Endothelial cell of umbilical vein (primary cell): ENCODE data around the gene SLC44A1. TPM values are rescaled to one million over a fixed set of nuclear protein-coding genes. Genes with fewer than 3 reads are reported as not detected.

Experiments
- BruUV-seq: library from RNA; stranded (reverse); fragments of 400-500 nt; replicated peaks from 2 replicates; lab custom pipeline; 2021; lab: Mats Ljungman, UMichigan
- CTCF ChIA-PET: fragments of 300-600, 350-600 bp; sonication (Branson Sonifier 250); formaldehyde crosslinking; loops from one replicate; lab custom pipeline; 2021; ENCODE audit warnings: antibody characterized with exemption, inconsistent platforms; lab: Charles Lee
- POLR2A ChIA-PET: fragments of 300-600, 350-600 bp; sonication (Branson Sonifier 250); formaldehyde crosslinking; loops from one replicate; lab custom pipeline; 2021; ENCODE audit warnings: antibody characterized with exemption, inconsistent platforms; lab: Charles Lee
- DNase-seq: peaks from one replicate; pipeline ENCODE4 v3.0.0-alpha.2; 2011; ENCODE audit warnings: low read depth, low spot score
- FAIRE-seq: peaks from 2 replicates; lab custom pipeline; 2011; peaks lifted over from hg19 to GRCh38; lab: Jason Lieb, UNC
- H2AFZ ChIP-seq: 2 replicates; pipeline ENCODE4 v1.6.0; 2012; ENCODE audit warnings: low read depth, low read length, control low read depth, inconsistent platforms
- H3K27ac ChIP-seq: 2 replicates; pipeline ENCODE4 v1.5.1; 2011; ENCODE audit warnings: low read depth, mild to moderate bottlenecking, control low read depth, low read length, moderate library complexity; ENCODE audit not compliant: insufficient read depth
- H3K27me3 ChIP-seq, 2 experiments: 2 replicates each; pipeline versions ENCODE4 v1.6.0 to v1.6.1; 2011; ENCODE audit warnings: low read length in 2 of 2, mixed read lengths in 1 of 2; ENCODE audit not compliant: control insufficient read depth in 2 of 2, insufficient read depth in 2 of 2
- H3K36me3 ChIP-seq, 2 experiments: 2 replicates in 1 of 2; 3 replicates in 1 of 2; pipeline ENCODE4 v1.5.1; 2011; ENCODE audit warnings: low read length in 2 of 2, mild to moderate bottlenecking in 1 of 2, moderate library complexity in 1 of 2; ENCODE audit not compliant: control insufficient read depth in 2 of 2, insufficient read depth in 2 of 2; ENCODE audit errors: extremely low read depth in 1 of 2
- H3K4me1 ChIP-seq: 3 replicates; pipeline ENCODE4 v1.5.1; 2011; ENCODE audit warnings: mild to moderate bottlenecking, low read length; ENCODE audit not compliant: control insufficient read depth, insufficient read depth; ENCODE audit errors: extremely low read depth
- H3K4me2 ChIP-seq: 2 replicates; pipeline ENCODE4 v1.6.1; 2011; ENCODE audit warnings: low read length, control low read depth, mixed read lengths; ENCODE audit not compliant: insufficient read depth
- H3K4me3 ChIP-seq, 3 experiments: fragments of 200-600 bp in 1 of 3; sonication (generic), shearing (Covaris generic) in 1 of 3; replicated peaks in 1 of 3; 2 replicates each; pipeline ENCODE4 v1.5.1; 2011 to 2016; ENCODE audit warnings: control low read depth in 3 of 3, low read length in 3 of 3, mild to moderate bottlenecking in 2 of 3, inconsistent platforms in 1 of 3, low read depth in 1 of 3, moderate library complexity in 1 of 3; ENCODE audit not compliant: insufficient read depth in 1 of 3
- H3K79me2 ChIP-seq: 2 replicates; pipeline ENCODE4 v1.6.0; 2012; ENCODE audit warnings: low read length, inconsistent platforms; ENCODE audit not compliant: control insufficient read depth, insufficient read depth
- H3K9ac ChIP-seq: replicated peaks from 2 replicates; pipeline ENCODE3; 2011; ENCODE audit warnings: low read length, control low read depth; ENCODE audit not compliant: insufficient read depth; ENCODE audit errors: extremely low read depth
- H3K9me1 ChIP-seq: replicated peaks from 3 replicates; pipeline ENCODE4 v1.6.0; 2011; ENCODE audit warnings: mild to moderate bottlenecking, low read length; ENCODE audit not compliant: control insufficient read depth, insufficient read depth; ENCODE audit errors: extremely low read depth
- H3K9me3 ChIP-seq: replicated peaks from 2 replicates; pipeline ENCODE4 v1.5.1; 2012; ENCODE audit warnings: low read length, inconsistent platforms; ENCODE audit not compliant: control insufficient read depth, insufficient read depth
- H4K20me1 ChIP-seq: replicated peaks from 2 replicates; pipeline ENCODE3; 2011; ENCODE audit warnings: mild to moderate bottlenecking, low read length; ENCODE audit not compliant: control insufficient read depth, insufficient read depth; ENCODE audit errors: extremely low read depth
- EZH2 ChIP-seq: IDR thresholded peaks from 2 replicates; pipeline ENCODE4 v1.6.1; 2012; ENCODE audit warnings: borderline replicate concordance, low read depth, mild to moderate bottlenecking, moderate library complexity, low read length, inconsistent platforms; ENCODE audit not compliant: severe bottlenecking
- FOS ChIP-seq: IDR thresholded peaks from 2 replicates; pipeline ENCODE4 v1.6.1; 2011; ENCODE audit warnings: mild to moderate bottlenecking, low read length, moderate library complexity, borderline replicate concordance; ENCODE audit not compliant: insufficient read depth
- GATA2 ChIP-seq: IDR thresholded peaks from 2 replicates; pipeline ENCODE4 v1.7.0; 2011; ENCODE audit warnings: low read depth, mild to moderate bottlenecking, moderate library complexity, mixed read lengths, low read length; ENCODE audit not compliant: insufficient read length, insufficient read depth
- JUN ChIP-seq: IDR thresholded peaks from 2 replicates; pipeline ENCODE4 v1.6.1; 2011; ENCODE audit warnings: borderline replicate concordance, low read depth; ENCODE audit not compliant: insufficient read length, insufficient read depth
- MAX ChIP-seq: IDR thresholded peaks from 2 replicates; pipeline ENCODE4 v1.6.1; 2011; ENCODE audit not compliant: insufficient read depth, insufficient read length
- MYC ChIP-seq: IDR thresholded peaks from one replicate; pipeline ENCODE4 v1.6.1; 2011; ENCODE audit warnings: mild to moderate bottlenecking, low read depth, low read length
- POLR2A ChIP-seq: IDR thresholded peaks from 2 replicates; pipeline ENCODE4 v1.6.1; 2012; ENCODE audit warnings: low read depth, mild to moderate bottlenecking, control low read depth, low read length
- POLR2AphosphoS5 ChIP-seq: IDR thresholded peaks from 2 replicates; pipeline ENCODE4 v1.6.1; 2012; ENCODE audit warnings: low read depth, mild to moderate bottlenecking, control low read depth, low read length, moderate library complexity; ENCODE audit not compliant: insufficient read depth
- dilution Hi-C: fragments of 300-500 bp; cut with MboI; formaldehyde crosslinking; loops from one replicate; pipeline ENCODE4 v1.15.0; 2019; ENCODE audit warnings: low sequenced_read_pairs; ENCODE audit not compliant: extremely low pct_ligation_motif_present
- intact Hi-C: fragments of 100-400 bp; cut with micrococcal nuclease; formaldehyde crosslinking; loops from one replicate; pipeline ENCODE4 v1.10.0; 2022
- polyA plus RNA-seq, 4 experiments: library from polyadenylated mRNA; depleted of rRNA in 3 of 4; stranded (reverse) in 3 of 4; unstranded in 1 of 4; fragments of >200 nt; gene quantifications; 2 replicates each; pipeline versions ENCODE4 v1.2.1 to v1.2.3, GENCODE V29; 2011 to 2012; ENCODE audit warnings: missing spikeins in 1 of 4
- total RNA-seq: library from RNA; stranded (reverse); gene quantifications from 2 replicates; pipeline ENCODE4 v1.2.3, GENCODE V29; 2021
- TF ChIP-seq, protein P1 (sequence below), 2 donors: IDR thresholded peaks; 1 replicate in 1 of 2; 2 replicates in 1 of 2; pipeline ENCODE4 v1.5.1; 2011; ENCODE audit warnings: low read length in 2 of 2, mild to moderate bottlenecking in 2 of 2, moderate library complexity in 2 of 2, control low read depth in 1 of 2, inconsistent platforms in 1 of 2, low read depth in 1 of 2; ENCODE audit not compliant: insufficient read depth in 1 of 2; ENCODE audit errors: extremely low read depth in 1 of 2

SLC44A1 gene
- total and polyA plus RNA-seq, 2 donors (not counting 3 experiments of a cell fraction or from before 2014, with no cell fraction given), result 16.1 to 37.7 TPM

DNA sequence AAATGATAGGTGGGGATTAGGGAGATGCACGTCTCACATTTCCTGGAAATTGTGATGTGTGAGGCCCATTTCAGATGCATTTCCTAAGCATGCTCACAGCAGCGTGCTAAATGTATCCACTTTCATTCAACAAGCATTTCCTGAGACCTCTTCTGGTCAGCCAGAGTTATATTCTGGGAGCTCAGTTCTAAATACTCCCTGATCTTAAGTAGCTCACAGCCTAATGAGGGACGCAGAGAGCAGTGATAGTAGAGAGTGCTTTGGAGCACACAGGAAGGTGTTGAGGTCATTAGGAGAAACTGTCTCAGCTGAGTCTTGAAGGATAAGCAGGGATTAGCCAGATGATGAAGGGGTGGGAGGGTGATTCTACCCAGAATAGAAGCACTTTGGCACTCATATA, 157.2 kb downstream of the SLC44A1 start:
- no peaks in the 10 kb centered on the region for H3K9me1 ChIP-seq
- H3K36me3 ChIP-seq, result no peaks in the 10 kb centered on the region
- POLR2A ChIA-PET, result no interaction called here
- intact Hi-C loops (no loop called here), dilution Hi-C loops (no loop called here)
- H3K4me1 ChIP-seq, result peaks cover 6% of the 10 kb centered on the region
- DNase-seq (peak; percentile 19), FAIRE-seq (no peak)
- CTCF ChIA-PET, result interaction anchor here (1.0 to 1.3 kb wide), 3 partner anchors 10 to 242 kb away, joined by 3 to 4 read pairs (median 3); no protein-coding TSS in a partner anchor
- no peak overlapping the region for H3K4me2 ChIP-seq
- TF ChIP-seq POLR2A (no peak), MYC (no peak), FOS (no peak), JUN (no peak), POLR2AphosphoS5 (no peak), MAX (no peak), EZH2 (no peak), GATA2 (no peak)
- TF ChIP-seq, protein P1, sequence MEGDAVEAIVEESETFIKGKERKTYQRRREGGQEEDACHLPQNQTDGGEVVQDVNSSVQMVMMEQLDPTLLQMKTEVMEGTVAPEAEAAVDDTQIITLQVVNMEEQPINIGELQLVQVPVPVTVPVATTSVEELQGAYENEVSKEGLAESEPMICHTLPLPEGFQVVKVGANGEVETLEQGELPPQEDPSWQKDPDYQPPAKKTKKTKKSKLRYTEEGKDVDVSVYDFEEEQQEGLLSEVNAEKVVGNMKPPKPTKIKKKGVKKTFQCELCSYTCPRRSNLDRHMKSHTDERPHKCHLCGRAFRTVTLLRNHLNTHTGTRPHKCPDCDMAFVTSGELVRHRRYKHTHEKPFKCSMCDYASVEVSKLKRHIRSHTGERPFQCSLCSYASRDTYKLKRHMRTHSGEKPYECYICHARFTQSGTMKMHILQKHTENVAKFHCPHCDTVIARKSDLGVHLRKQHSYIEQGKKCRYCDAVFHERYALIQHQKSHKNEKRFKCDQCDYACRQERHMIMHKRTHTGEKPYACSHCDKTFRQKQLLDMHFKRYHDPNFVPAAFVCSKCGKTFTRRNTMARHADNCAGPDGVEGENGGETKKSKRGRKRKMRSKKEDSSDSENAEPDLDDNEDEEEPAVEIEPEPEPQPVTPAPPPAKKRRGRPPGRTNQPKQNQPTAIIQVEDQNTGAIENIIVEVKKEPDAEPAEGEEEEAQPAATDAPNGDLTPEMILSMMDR (IDR thresholded peaks at IDR 0.05; ENCODE audit: extremely low read depth in 1 of 2, insufficient read depth in 1 of 2, low read depth in 1 of 2, low read length in 2 of 2), result no peak
- no peaks in the 10 kb centered on the region for H3K27me3 ChIP-seq
- no peaks in the 10 kb centered on the region for H4K20me1 ChIP-seq
- H3K27ac ChIP-seq, result no peak overlapping the region
- H3K9me3 ChIP-seq, result no peaks in the 10 kb centered on the region
- H3K4me3 ChIP-seq, result no peak overlapping the region
- H3K79me2 ChIP-seq, result no peaks in the 10 kb centered on the region
- no peak overlapping the region for H2AFZ ChIP-seq
- H3K9ac ChIP-seq, result no peak overlapping the region
- no TSS peak for BruUV-seq
